Kidney capillary endothelial cell (primary cell): ENCODE data around the gene OR4D9.
"Not testable (repeated sequence)": the region's sequence is repeated elsewhere in the genome, so short reads cannot be mapped to it uniquely, and the experiment has no call there.

Experiments used
- DNase-seq: peaks from one replicate; pipeline ENCODE4 v3.0.0-alpha.2; 2018; ENCODE audit warnings: low spot score

OR4D9 gene

DNA sequence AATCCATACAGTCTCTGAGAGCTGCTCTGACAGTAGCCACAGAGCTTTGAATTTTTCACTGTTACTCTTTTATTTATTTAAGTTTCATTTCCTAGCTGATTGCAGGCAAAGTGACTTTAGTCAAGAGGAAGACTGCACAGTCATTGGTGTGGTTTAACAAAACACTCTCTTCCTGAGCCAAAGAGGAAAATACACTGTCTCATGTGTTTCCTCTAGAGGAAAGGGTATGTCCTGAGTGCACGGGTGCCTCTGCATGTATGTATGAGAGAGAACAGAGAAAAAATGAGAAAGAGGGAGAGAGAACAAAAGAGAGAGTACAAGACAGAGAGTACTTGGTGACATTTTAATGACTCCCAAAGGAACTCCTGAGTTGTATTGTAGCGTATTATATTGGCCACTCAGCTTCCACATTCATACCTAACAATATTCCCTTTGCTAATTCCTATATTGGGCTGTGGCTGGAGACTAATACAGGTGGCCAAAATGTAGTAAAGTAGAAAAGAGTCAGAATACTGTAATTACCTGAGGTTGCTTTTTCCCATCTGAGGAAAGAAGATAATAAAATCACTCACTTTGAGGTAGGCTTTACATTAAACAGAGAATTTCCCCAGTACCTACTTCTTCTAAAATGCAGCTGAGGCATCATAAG is at the start of gene OR4D9:
Gene OR4D9 (plus strand): TSS at position 599 of the 649 bp plus-strand sequence. CDS start 3,374 bp downstream, outside the sequence.
- peak; percentile 55 for DNase-seq

- no peak for DNase-seq
Observed at GRCh38 chr11:59463190-59463641, 48.1 kb upstream of the OR4D9 start.

DNA sequence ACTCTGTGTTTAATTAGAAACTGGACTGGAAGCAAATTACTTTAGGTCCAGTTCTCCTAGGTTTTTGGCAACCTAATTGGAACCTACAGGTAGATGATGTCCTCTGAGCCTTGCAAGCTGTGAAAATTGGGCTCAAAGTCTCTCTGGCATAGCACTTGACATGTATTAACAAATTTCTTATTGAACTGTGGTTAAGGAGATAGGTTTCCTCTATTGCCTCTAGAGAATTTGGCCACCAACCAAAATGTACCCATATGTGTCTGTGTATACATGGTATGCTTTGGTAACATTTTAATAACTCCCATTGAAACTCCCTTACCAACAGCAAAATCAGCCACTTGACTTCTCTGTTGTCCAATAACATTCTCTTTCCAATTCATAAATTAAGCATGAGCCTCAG is 38.3 kb upstream of the OR4D9 start, which contains the start of gene OR4D10:
Gene OR4D10 (plus strand): TSS at position 301 of the 400 bp plus-strand sequence. CDS start 4,115 bp downstream, outside the sequence.
- no peak for DNase-seq

DNA sequence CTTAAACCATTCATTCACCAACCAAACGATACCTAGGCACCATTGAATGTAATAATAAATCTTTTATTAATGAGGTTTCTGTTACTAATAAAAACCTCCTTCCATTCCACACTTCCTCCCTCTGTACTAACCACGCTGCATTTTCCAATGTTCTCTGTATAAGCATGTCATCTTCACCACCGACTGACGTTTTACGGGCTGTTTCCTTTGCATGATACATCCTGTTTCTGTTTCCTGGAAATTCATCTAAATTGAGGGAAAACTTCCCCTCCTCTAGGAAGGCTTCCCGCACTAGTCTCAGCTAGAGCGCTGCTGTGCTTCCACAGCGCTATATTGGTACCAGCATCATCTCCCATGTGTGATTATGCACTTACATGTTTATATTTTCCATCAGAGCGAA is 36.2 kb upstream of the OR4D9 start:
- no peak for DNase-seq

GRCh38 chr11:59479906-59480305 is 31.4 kb upstream of the OR4D9 start:
- no peak for DNase-seq

DNA sequence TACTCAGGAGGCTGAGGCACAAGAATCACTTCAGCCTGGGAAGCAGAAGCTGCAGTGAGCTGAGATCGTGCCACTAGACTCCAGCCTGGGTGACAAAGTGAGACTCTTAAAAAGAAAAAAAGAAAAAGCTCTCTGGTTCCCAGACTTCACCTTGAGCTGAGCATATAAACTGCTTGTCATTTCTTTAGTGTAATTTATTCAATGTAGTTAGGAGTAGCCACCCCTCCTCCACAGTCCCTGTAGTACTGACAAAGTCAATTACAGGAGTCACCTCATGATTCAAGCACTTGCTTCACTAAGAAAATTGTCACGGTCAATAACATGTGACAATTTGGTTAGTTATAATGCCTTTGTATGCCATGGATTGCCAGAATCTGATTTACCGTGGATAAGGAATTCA is 31.0 kb upstream of the OR4D9 start:
- DNase-seq, result no peak

DNA sequence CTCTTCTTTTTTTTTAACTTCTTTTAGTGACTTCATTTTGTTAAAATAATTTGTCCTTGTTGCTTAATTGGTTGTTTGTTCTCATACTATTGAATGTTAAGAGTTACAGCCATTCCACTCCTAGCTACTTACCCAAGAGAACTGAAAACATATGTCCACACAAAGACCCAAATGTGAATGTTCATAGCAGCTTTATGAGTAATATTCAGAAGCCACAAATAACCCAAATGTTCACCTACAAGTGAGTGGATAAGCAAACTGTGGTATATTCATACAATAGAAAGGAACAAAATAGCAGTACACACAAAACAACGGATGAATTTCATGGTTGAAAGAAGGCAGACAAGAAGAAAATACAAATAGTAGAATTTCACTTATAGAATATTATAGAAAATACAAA is 9.4 kb upstream of the OR4D9 start:
- DNase-seq, result no peak

- no peak for DNase-seq
Observed at GRCh38 chr11:59503276-59503675, 8.1 kb upstream of the OR4D9 start, which contains the start of gene OR4D11. Gene OR4D11, plus strand, starts transcription at chr11:59503576. Its CDS starts 0 bp downstream, at chr11:59503576.

GRCh38 chr11:59511675-59512074 is 336 bp downstream of the OR4D9 start:
- no peak for DNase-seq

- DNase-seq, result not testable (repeated sequence)
Observed at GRCh38 chr11:59520139-59520538, 8.8 kb downstream of the OR4D9 start.

DNA sequence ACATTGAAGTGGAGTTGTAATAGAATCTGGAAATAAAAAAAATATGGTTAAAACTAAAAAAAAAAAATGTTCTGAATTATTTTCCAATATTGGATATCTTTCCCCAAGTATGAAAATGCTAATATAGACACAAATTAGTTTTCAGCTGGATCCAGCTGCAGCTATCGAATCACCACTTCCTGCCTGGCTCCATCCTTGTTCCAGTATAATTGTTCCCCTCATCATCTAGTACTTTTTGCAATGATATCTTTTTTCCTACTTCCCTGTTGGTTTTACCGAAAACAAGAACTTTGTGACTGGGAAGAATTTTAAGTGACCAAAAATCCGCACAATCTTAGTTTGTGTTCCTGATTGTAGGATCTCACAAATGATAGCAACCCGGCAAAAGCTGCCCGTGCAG is 9.4 kb downstream of the OR4D9 start:
- DNase-seq, result no peak

DNA sequence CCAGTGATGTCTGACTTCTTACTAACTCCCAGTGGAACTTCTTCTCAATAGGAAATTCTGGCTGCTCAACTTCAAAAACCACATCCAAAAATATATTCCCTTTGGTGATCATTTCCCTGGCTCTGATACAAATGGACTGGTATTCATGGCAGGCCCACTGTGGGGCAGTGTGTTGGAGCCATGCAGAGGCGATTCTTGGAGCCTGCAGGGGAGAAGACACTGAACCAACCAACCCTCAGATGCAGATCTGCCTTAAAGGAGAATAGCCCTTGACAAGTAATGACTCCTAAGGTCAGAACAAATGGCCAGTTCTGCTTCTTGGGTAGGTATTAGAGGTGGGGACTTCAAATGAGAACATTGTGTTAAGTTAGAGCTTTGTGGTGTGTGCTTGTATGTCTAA is 12.2 kb downstream of the OR4D9 start:
- no peak for DNase-seq

DNA sequence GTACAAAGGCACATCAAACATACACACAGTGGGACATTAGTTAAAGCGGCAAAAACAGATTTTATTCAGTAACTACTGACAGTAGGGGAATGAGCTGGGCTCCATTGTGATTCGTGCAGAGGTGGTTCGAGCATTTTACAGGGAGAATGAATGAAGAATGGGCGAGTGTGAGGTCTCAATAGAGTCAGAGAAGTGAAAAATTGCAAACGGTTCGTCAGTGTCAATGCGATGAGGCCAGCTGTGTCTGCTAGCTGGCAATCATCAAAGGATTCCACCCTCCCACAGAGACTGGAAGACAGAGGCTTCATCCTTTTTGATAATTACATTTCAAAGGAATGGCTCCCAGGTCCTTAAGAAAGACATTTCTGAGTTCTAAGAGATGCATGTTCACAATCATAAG is 17.4 kb downstream of the OR4D9 start:
- DNase-seq, result no peak

DNA sequence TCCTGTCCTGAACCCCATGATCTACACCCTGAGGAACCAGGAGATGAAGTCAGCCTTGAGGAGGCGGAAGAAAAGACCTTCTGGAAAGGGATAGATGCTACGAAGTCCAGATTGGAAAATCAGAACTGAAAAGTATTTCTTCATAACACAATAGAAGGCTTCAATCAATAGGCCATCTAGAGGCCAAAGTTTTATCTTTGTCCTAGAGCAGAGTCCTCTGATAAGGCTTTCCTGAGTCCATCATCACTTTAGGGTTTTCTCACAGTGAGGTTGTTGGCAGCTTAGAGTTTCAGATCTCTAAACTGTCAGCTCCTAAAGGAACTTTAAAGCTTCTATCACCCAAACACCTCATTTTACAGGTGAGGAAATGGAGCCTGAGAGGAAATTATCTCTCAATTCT is 21.3 kb downstream of the OR4D9 start:
- no peak for DNase-seq

GRCh38 chr11:59534676-59535075 is 23.3 kb downstream of the OR4D9 start:
- no peak for DNase-seq

DNA sequence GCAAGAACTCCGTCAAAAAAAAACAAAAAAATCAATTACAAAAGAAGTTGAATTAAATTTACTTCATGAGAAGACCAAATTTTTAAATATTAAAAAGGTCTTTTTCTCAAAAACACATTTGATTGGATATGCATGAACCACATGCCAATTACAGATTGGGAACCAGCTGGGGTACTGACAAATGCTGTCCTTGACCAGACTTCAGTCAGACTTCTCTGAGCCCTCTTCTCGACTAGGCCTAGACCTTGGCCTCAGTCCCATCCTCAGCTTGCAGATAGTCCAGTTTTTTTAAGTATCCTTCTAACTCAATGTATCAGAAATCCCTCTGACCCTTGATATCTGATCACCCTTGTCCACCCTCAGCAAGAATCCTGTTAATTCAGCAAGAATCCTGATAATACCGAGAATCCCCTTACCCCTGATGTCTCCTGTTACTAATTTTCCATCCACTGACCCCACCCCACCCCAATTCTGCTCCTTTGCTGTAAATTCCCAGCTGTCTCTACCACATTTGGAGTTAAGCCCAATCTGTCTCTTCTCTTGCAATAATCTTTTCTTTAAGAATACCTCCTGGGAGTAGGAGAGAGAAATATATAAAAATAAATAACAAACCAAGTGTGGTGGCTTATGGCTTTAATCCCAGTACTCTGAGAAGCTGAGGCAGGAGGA is 30.9 kb downstream of the OR4D9 start:
- no peak for DNase-seq

- DNase-seq, result not testable (repeated sequence)
Observed at GRCh38 chr11:59543713-59544112, 32.4 kb downstream of the OR4D9 start.

DNA sequence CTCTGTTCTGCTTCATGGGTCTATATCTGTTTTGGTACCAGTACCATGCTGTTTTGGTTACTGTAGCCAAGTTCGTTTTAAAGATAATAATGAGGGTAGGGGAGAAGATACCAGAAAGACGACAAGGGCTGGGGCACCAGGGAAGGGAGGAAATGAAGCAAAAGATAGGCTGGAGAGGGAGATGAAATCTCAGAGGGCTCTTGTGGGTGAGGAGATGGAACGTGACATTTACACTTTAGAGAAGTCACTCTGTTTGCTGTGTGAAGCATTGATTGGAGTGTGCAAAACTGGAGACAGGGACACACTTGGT is 33.5 kb downstream of the OR4D9 start:
- DNase-seq, result no peak

- DNase-seq, result no peak
Observed at GRCh38 chr11:59545179-59546020, 34.1 kb downstream of the OR4D9 start.

DNA sequence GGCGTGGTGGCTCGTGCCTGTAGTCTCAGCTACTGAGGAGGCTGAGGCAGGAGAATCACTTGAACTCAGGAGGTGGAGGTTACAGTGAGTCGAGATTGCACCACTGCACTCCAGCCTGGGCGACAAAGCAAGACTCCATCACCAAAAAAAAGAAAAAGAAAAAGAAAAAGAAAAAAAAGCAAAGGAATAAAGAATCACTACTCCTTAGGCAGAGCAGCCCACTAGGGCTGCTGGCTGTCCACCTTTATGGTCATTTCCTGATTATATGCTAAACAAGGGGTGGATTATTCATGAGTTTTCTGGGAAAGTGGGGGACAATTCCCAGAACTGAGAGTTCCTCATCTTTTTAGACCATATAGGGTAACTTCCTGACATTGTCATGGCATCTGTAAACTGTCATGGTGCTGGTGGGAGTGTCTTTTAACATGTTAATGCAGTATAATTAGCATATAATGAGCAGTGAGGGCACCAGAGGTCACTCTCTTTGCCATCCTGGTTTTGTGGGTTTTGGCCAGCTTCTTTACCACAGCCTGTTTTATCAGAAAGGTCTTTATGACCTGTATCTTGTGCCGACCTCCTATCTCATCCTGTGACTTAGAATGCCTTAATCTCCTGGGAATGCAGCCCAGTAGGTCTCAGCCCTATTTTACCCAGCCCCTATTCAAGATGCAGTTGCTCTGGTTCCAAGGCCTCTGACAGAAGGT is 36.4 kb downstream of the OR4D9 start:
- DNase-seq, result not testable (repeated sequence)

DNA sequence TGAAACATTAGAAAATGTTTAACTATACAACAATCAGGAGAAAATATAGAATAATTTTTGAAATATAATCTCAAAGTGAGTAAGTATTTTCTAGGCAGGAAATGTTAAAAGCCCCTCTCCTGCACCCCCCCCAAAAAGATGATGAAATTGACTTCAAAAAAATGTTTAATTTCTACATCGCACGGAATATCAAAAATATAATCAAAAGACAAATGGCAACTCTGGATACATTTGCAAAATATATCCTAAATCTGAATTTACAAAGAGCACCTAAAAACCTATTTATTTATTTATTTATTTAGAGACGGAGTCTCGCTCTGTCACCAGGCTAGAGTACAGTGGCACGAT is 36.9 kb downstream of the OR4D9 start:
- no peak for DNase-seq

GRCh38 chr11:59550368-59550841 is 39.1 kb downstream of the OR4D9 start:
- peak; percentile 95 for DNase-seq
